DLD1 (cell line): Measurements from ENCODE around the gene TMEM59L.

Experiments
- in situ Hi-C: cut with HindIII; loops from 2 replicates; pipeline ENCODE4 v1.10.0; 2017; ENCODE audit warnings: low sequenced_read_pairs

TMEM59L gene

GRCh38 chr19:18608102-18608804 is 4.4 kb upstream of the TMEM59L start:
- in situ Hi-C loops: no loop called here

GRCh38 chr19:18608805-18609716 is 3.6 kb upstream of the TMEM59L start:
- in situ Hi-C loops: no loop called here

- in situ Hi-C loops: no loop called here
Measured at GRCh38 chr19:18609717-18610051, 3.0 kb upstream of the TMEM59L start.

DNA sequence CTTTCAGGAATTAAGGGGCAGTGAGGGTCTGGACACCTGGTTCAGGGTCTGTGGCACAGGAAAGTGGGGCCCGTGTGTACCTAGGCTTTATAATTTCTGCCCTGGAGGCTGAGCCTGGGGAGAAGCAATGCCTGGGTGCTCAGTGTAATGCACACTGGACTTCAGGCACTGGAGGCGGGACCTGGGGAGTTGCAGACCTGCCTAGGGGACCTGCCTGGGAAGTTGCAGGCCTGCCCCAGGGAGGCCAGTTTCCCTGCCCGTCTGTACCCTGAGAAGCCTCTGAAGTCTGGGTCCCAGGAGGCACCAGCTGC is 2.5 kb upstream of the TMEM59L start:
- in situ Hi-C loops: no loop called here

GRCh38 chr19:18610556-18611326 is 1.9 kb upstream of the TMEM59L start:
- in situ Hi-C loops: no loop called here

DNA sequence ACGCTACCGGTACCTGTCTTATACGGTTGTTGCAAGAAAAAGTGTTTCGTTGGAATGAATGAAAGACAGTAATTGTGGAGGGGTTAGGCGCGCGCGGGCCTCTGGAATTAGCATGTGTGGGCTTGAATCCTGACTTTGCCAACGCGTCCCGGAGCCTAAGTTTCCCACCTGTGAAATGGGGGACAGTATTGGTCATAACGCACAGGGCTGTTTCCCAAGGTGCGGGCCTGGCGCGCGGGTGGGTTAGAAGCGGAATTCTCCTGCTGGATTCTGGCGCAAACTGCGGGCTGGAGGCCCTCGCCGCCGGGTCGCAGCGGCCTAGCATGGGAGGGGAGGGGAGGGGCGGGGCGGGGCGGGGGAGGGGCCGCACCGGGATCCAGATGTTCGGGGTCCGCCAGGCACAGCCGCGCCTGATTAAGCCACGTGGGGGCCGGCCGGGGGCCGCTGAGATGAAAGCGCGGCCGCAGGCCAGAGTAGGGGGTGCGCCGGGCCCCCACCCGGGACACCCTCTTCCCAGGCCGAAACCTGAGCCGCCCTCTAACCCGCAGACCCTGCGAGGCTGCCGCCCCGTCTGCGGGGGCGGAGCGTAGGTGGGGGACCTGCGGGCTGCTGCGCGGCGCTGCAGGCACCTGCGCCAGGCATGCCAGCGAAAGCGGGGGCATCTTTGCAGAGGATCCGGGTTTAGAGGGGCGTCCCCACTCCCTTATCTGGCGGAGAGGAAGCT is 1.2 kb upstream of the TMEM59L start:
- in situ Hi-C loops: no loop called here

DNA sequence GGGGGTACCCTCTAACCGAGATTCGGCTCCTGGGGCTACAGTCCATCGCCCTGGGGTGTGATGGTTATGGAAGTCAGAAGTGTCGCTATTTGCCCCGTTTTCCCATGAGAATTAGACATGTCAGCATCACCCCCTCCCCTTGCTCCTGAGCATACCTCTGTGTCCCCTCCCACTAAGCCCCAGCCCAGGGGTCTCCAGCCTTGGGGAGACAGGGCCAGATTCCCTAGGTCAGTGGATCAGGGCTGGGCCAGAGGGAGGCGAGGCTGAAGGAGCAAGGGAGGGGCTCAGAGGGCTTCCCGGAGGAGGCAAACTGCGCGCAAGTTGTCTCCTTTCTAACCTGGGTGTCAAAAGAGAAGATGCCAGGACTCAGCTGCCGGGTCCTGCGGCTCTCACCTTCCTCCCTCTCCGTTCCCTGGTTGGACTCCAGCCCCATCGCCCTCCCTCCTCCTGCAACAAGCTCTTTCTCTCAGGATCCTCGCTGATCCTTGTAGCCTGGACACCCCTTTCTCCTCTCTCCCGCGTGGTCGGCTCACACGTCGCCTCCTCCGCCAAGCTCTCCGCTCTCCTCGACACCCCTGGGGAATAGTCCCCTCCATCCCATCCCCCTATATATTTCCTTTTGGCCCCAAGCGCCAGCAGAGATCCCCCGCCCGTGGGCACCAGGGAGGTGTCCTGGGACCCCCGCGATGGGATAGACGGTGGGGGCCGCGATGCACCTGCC is 459 bp upstream of the TMEM59L start:
- in situ Hi-C loops: no loop called here

GRCh38 chr19:18613589-18614234 is 1.0 kb downstream of the TMEM59L start:
- in situ Hi-C loops: no loop called here

DNA sequence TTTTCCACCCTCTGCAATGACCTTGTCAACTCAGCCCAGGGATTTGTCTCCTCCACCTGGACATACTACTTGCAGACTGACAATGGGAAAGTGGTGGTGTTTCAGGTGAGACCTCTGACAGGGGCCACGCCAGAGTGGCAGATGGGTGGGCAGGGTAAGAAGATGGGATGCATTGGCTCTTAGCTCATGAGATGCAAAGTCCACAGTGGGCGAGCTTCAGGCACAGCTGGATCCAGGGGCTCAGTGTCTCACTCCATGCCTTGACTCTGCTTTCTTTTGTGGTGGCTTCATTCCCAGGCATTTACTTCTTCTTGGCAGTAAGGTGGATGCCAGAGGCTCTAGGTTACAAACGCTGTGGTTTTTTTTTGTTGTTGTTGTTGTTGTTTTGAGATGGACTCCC is 3.4 kb downstream of the TMEM59L start:
- in situ Hi-C loops: no loop called here

DNA sequence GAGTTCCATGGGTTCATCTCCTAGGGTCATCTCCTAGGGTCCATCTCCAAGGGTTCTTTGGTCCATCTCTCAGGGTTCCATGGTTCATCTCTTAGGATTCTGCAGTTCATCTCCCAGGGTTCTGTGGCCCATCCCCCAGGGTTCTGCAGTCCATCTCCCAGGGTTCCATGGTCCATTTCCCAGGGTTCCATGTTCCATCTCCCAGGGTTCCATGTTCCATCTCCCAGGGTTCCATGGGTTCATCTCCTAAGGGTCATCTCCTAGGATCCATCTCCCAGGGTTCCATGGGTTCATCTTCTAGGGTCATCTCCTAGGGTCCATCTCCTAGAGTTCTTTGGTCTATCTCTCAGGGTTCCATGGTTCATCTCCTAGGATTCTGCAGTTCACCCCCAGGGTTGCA is 4.9 kb downstream of the TMEM59L start:
- in situ Hi-C loops: no loop called here

GRCh38 chr19:18618236-18618635 is 5.6 kb downstream of the TMEM59L start:
- in situ Hi-C loops: no loop called here

DNA sequence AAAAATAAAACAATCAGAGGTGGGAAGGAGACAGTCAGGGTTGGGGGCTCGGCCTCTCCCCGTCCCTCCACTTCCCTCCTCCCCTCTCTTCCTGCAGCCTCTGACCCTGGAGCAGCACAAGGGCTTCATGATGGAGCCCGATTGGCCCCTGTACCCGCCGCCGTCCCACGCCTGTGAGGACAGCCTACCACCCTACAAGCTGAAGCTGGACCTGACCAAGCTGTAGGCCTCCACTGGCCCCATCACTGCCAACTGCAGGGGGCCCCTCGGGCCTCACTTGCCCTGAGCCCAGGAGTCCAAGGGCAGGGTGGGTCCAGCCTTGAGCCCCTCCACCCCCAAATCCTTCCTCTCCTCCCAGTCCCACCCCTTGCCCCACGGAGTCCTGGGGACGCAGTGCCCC is 7.6 kb downstream of the TMEM59L start:
- in situ Hi-C loops: no loop called here

DNA sequence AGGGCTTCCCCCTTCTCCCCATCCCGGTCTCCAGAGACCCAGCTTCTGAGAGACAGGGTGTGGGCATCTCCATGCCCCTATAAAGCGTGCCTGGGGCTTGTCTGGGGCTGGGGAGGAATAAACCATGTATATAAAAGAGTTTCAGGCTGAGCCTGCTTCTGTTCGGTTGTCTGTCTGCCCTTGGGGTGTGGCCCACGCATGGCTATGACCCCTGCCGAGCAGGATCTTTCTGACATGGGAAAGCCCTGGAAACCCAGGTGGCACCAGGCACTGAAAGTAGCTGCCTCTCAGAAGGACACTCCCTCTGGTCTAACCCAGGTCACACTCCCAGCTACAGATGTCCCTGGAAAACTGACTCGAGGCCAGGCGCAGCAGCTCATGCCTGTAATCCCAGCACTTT is 8.2 kb downstream of the TMEM59L start:
- in situ Hi-C loops: no loop called here

DNA sequence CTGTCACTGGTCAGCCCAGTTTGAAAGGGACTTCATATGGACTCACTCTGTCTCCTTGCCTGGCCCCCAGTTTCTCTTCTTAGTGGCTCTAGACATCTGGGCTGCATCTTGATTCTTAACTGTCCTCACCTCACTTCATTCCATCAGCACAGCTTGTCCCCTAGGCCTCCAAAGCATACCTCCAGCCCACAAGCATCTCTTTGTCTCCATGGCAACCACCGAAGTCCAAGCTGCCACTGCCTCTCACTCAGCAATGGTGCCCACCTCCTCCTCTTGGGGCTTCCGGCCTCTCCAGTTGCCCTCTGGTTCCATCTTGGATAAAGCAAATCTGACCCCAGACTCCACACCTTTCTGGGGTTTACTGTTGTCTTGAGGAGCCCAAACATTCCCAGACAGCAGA is 14.2 kb downstream of the TMEM59L start:
- in situ Hi-C loops: no loop called here

DNA sequence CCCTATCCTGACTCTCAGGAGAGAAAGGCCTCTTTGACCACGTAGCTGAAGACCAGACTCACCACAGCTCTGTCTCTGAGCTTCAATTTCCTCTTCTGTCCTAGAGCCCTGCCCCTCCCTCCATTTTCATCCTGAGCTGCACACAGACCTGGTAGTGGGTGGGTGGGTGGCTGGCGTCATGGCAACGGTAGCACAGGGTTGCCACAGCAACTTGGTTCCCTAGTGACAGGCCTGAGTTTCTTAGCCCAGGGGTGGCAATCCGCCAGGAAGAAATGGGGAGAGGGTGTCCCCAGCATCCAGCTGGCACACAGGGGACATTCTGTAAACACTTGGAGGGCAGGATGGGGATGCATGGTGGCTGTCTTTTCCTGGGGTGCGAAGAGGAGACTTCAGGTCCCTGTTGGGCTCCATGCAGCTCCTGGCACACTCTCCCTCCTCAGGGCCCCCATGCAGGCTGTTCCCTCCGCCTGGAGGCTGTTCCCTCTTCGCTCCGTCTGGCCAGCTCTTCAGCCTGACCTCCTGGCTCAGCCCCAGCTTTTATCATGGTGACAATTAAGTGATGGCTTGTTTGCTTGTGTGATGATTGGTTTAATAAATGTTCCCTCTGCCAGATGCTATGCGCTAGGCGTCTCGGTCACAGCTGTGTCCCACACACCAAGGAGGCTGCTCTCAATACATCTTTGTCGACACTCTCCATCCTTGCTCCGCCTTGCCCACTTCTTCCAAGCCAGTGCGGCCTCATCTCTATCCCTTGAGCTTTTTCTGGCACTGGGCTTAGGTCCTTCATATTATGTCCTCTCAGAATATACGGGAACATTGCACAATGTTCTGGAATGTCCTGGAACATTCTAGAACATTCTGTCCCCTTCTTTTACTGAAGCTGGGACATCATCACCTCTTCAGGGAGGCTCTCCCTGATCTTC is 16.8 kb downstream of the TMEM59L start:
- in situ Hi-C loops: no loop called here

DNA sequence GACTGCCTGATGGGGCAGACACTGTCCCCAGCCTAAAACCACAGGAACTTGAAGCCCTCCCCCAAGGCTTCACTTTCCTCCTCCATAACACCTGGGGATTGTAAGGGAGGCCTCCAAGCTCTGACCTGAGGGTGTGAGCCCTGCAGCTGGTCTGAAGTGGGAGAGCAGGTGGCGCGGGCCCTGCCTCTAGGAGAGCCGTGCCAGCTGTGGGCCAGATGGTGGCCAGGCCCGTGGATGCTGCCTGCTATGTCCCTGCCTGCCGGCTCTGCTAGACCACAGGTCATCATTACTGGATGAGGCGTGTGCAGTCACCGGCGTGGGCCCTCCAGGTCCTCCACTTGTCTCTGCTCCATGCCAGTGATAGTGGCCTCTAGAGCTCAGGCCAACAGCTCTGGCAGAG is 20.7 kb downstream of the TMEM59L start:
- in situ Hi-C loops: no loop called here

- in situ Hi-C loops: no loop called here
Measured at GRCh38 chr19:18634612-18635297, 22.1 kb downstream of the TMEM59L start.

GRCh38 chr19:18635831-18636182 is 23.1 kb downstream of the TMEM59L start:
- in situ Hi-C loops: no loop called here
